ENCODE results near the gene ASTN1.

The ASTN1 gene

DNA sequence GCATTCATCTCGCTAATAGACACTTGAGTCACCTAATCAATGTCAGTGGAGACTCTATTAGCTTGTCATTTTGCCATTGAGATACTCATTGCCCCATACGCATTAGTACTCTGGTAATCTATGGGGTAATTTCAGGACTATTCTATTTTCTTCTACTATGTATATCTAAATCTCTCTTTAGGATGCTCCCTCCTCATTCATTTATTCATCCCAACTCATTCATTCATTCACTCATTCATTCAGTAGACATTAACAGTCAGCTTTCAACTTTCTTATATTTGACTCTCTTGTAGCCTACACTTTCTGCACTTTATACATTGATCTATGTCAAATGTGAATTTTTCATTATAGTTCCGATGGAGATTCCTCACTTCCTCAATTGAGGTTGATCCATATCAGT lies 170.9 kb downstream of the ASTN1 start:
- no peak for DNase-seq (ENCODE audit: low spot score)

DNA sequence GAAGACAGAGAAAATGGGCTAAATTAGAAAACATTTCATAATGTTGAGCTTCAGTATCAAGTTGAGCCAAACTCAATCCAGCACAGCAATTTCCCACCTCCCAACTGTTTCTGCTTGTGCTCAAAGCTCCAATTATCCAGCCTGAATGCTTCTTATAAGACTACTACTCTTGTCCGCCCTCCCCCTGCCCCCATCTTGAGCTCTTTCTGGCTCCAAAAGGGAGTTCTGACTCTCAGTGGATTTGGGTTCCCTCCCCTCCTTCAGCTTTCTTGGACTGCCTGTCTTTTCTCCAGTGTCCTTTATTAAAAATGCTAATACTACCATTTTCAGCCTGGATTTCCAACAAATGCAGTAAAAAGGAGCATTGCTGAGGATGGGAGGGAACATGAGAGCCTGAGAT lies 174.8 kb downstream of the ASTN1 start:
- DNase-seq (ENCODE audit: low spot score), result no peak

DNA sequence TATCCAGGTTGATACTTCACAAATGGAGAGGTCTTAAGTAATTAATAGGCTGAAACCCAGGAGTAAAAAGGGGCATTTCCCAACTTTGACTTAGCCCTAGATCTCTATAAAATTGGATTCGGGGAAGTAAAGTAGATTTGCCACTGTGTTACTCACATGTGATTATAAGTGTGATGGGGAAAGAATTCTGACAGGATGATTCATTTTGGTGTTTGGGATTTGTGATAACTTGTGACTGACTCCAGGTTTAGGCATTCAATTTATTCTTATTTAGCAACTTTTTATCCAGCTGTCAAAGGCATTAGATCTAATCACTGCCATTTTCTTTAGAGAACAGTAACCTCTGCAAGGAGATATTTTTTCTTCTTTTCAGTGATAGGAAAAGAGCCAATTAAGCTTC lies 175.5 kb downstream of the ASTN1 start:
- DNase-seq (ENCODE audit: low spot score), result no peak

DNA sequence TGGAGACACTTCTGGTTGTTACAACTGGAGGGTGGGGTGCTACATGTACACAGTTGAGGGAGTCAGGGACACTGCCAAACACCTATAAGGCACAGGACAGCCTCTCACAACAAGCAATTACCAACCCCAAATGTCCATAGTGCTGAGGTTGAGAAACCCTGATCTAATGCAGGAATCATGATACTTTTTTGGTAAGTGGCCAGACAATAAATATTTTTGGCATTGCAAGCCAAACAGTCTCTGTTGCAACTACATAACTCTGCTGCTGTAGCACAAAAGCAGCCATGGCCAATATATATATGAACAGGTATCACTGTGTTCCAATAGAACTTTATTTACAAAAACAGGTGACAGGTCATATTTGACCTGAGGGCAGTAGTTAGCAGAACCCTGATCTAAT lies 177.5 kb downstream of the ASTN1 start:
- no peak for DNase-seq (ENCODE audit: low spot score)

DNA sequence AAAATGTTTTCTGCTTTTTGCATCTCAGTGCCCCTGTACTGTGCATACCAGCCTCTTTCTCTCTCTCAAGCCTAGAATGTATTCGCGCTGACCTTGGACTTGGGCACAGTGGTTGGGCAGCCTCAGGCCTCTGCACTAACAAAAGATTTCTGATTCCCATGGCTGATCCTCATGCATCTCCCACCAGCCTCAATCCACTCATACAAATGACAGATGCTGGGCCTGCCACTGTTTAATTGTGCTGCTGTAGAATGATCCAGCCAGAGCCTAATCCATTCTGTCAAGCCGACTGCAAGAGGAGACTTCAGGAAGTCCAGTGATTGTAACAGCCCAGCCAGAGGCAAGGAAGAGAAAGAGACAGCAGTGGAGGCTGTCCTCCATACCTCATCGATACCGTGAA lies 180.8 kb downstream of the ASTN1 start:
- DNase-seq (ENCODE audit: low spot score), result no peak

DNA sequence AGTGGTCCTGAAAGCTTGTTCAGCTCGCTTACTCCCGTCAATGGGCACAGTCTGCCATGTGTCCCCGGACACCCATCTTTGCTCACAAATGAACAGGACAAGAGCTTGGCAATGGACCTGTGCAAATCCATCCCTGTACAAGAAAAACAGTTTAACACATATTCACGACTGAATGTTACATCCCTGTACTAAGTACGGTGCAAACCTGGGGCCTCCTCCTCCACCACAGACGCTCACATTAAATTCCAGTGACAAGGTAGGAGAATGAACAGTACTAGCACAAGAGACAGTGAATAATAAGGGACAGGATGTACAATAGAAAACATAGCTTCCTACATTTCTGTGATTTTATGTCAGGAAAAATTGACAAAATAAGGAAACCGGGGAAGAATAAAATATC lies 187.7 kb downstream of the ASTN1 start:
- no peak for DNase-seq (ENCODE audit: low spot score)

DNA sequence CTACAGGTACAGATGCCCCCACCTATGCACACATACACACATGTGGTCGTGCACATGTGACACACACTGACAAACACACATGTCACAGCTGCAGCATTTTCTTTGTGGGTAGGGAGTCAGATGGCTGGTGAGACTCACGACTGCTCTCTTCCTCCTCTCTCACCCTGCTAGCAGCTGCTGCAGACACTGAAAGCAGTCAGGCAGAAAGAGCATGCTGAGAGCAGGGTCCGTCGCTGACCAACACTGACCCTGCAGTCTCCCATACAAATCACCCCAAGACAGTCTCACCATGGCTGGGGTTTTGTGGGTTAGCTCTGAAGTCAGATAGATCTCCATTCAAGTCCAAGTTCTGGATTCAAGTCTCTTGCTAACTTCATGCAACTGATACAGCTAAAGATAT lies 188.3 kb downstream of the ASTN1 start:
- no peak for DNase-seq (ENCODE audit: low spot score)

DNA sequence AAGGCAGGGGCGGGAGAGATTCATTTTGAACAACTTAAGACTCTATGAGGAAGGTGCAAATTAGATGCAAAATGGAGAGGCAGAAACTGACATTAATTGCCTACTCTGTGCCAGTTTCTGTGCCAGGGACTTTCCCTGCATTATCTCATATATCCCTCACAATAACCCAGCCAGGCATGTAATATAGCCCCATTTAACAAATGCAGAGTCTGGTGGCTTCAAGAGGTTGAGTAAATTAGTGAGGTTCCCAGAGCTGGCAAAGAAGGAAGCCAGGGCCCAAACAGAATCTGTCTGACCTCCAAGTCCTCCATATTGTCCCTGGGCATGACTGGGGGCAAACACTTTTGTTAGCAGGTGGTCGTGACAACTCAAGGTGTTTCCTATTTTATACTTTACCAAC lies 199.8 kb downstream of the ASTN1 start:
- no peak for DNase-seq (ENCODE audit: low spot score)

DNA sequence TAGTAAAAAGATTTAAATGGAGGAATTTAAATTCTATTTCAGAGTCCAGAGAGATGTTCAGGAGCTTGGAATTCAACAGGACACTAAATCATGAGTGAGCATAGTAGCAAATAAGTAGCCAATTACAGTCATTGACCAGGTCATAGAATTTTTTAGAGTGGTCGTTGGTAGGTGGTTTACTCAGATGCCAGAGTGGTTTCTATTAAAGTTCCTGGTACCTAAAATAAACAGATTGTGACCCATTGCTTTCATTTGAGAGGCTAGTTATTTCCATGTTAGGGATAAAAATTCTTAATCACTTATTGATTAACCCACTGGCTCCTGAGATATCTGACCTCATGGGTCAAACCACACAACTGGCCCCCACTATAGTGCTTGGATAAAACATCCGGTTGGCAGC lies 201.3 kb downstream of the ASTN1 start:
- DNase-seq (ENCODE audit: low spot score), result no peak

DNA sequence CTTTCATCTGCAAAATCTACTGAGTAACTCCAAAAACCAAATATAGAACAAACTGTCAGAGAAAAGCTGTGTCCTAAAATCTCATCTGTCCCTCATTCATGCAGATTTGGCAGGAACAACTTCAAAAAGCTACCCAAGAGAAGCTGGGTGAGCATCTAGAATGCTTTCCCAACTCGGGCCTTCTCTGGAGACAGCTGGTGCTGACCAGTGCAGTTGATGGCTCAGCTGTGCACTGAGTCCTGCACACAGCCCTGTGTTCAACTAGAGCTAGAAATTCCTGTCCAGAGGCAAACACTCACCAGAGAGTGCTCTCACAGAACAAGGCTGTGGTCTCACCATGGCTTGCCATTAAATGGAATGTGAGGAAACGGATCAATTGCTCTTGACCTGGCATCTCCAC lies 202.8 kb downstream of the ASTN1 start:
- no peak for DNase-seq (ENCODE audit: low spot score)

DNA sequence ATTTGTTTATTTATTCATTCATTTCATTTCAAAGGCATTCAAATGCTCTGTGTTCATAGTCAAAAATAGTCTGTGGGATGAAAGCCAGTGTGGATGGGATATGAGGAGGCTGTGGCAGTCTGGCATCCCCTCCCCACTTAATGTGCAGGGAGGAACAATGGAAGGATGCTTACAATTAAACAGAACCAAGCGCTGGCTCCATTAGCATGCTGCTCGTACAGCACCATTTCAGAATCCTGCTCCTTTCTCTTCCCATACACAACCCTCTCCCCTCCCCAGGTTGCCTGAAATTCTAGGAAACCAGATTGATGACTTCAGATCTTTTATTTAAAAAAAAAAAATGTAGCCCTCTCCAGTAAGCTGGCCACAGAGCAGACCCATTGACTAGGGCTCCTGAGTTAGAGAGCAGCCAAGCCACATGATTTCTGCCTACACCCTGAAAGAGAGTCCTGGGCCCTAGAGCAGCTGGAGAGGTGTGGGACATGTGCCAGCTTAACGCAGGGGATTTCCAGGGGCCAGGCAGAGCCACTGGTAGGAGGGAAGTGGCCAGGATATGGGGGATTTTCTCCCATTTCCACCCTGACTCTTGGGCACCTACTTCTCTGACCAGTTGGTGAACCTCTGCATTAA lies 205.2 kb downstream of the ASTN1 start:
- DNase-seq (ENCODE audit: low spot score), result no peak

DNA sequence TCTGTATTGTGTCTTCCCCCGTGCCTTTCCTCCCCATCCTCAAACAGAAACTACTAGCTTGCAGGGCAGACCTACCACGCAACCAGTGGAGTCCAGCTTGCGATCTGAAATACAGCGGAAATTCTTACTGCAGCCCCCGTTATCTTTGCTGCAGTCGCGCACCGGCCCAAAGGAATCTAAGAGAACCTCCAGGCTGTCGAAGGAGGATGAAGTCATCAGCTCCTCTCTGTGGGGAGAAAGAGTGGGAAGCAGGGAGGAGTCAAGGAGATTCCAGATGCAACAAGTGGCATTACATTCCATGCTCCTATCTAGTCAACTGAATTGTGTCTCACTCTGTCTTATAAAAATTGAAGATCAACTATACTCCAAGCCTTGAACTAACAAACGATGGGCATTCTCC lies 206.9 kb downstream of the ASTN1 start:
- DNase-seq (ENCODE audit: low spot score), result no peak

DNA sequence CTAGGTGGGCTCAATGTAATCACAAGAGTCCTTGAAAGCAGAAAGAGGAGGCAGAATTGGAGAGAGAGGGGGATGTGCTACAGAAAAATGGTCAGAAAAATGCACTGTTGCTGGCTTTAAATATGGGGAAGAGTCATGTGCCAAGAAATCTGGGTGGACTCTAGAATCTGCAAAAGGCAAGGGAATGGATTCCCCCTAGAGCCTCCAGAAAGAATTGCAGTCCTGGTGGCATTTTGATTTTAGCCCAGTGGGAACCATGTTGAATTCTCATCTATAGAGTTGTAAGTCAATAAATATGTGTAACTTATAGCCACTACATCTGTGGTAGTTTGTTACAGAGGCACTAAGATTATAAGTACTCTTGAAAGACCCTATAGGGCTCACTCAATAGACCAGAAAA lies 210.3 kb downstream of the ASTN1 start:
- DNase-seq (ENCODE audit: low spot score), result no peak

DNA sequence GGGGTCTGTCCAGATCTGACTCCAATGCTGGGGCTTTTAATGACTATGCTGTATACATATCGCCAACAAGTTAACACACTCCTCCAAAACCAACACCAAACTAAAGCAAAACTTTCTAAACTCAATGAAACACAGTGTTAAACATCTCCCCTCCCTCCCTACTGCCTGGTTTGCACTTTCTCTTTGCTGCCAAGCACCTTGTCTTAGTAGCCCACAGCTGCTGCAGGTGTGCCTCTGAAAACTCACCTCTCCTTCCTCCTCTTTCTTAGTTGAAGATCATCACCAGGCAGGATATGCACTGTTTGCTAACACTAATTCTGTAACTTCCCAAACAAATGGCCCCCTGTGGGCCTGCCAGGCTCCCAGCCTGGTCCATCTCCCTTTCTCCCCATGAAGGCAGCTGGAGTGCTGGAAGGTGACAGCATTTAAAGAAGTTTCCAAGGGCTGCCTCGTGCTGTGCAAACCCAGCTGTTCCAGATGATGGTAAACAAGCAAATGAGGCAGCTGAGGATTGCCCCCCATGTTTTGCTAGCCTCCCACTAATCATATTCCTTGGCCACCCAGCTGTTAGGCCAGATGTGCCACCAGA lies 213.7 kb downstream of the ASTN1 start:
- DNase-seq (ENCODE audit: low spot score), result no peak

DNA sequence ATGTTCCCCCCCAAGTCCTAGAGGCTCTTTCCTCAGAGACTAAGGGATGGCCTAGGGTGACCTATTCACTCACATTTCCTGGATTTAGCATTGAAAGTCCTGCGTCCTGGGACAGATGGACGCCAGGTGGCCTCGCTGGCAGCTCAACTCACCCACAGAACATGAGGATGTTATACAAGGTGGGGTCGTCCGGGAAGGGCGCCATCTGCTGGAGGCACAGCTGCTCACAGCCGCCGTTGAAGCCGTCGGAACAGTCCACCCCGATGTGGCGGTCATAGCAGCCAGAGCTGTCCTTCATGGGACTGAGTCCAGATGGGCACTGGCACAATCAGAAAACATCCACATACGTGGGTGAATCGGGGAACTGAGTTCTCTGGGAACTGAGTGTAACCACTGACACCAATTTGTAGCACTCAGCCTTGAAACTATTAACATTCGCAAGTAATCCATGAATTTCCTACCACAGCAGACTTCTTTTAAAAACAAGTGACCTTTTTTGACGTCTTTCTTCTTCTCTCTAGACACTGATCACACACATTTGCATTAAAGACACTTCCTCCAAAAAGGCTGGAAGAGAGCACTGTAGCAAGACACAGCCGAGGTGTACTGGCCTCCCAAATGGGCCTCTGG lies 215.4 kb downstream of the ASTN1 start:
- DNase-seq (ENCODE audit: low spot score), result no peak

DNA sequence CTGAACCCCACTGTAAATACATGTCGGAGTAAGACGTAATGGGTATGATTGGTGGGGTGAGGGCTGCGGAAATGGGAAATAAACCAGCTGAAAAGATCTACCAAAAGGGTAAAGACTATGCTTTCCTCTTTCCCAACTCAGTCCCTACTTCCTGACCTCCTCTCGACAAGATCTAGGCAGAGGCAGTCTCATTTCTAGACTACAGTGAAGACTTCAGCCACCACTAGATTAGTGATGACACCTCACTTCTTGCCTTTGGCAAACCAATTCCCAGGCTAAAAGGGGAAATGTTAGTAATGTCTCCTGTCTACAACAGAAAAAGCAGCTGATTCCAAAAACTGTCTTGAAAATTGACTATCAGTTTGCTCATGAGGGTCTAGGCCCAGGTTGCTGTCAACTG lies 219.9 kb downstream of the ASTN1 start:
- no peak for DNase-seq (ENCODE audit: low spot score)

DNA sequence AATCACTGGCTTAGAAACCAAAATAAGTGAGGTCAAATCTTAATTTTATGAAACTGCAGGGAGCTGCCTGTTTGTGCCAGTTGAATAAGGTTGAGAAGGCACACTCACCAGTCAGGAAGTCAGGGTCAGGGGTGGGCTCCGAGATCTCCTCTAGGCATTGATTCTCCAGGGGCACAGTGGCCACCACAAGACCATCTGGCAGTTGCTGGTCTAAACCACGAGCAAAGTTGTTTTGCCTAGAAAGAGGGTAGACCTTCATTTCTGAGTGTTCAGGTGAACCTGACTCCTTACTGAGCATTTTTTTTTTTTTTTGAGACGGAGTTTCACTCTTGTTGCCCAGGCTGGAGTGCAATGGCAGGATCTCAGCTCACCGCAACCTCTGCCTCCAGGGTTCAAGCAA lies 220.7 kb downstream of the ASTN1 start:
- DNase-seq (ENCODE audit: low spot score), result no peak

DNA sequence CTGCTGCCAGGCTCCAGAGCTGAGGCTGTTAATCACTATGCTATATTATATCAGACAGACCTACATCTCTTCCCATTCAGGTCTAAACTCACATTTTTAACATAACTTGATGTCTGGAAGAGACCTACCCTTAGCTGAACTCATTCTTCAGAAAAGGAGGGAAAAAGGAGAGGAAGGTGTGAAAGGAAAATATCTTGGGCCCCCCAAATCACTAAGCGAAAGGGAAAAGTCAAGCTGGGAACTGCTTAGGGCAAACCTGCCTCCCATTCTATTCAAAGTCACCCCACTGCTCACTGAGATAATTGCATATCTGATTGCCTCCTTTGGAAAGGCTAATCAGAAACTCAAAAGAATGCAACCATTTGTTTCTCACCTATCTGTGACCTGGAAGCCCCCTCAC lies 222.2 kb downstream of the ASTN1 start:
- DNase-seq (ENCODE audit: low spot score), result no peak

DNA sequence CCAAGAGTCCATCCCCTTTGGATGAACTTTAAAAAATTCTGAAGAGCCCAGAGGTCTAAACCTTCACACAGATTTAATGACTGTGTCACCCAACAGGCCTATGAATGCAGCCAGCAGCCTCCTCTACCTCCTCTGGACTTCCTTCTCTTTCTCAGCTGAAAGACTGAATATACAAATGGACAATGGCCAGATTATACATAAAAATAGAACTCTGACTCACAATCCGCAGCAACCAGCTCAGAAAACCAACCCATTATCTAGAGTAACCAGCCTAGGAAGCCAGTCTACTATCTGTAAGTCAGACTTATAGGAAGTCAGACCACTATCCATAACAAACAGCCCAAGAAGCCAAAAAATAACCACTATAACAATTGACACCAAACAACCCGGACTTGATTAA lies 224.5 kb downstream of the ASTN1 start:
- no peak for DNase-seq (ENCODE audit: low spot score)

DNA sequence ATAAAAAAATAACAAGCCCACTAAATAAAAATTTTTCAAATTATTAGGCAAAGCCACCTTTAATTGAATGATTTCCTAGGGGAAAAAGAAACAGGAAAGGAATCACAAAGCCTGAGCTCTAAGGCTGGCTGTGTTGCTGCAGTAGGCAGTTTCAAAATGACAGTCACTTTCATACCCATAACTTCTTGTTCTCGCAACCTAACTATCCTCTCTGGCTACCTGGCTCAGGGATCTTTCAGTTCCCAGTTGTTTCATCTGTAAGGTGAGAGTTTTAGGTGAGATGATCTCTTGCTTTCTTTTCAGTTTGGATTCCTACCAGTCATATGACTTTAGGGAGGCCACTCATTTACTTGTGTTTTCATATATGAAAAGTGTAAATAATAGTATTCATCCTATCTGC lies 226.1 kb downstream of the ASTN1 start:
- no peak for DNase-seq (ENCODE audit: low spot score)

DNA sequence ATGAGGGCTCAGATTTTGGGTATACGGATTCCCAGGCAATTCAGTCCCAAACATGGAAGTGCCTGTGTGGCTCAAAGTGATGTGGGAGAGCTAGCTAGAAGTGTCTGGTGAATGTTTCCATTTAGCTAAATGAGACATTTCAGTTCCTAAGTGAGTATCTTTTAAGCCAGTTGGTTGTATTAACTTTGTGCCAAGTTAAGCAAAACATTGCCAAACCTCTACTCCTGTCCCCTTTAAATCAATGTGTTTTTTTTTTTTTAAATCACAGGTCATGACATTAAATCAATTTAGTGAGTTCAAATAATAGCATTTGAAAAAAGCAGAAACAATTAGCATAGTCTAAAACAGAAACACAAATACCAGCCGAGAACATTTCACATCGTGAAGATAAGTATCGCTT lies 230.1 kb downstream of the ASTN1 start:
- DNase-seq (ENCODE audit: low spot score), result no peak

DNA sequence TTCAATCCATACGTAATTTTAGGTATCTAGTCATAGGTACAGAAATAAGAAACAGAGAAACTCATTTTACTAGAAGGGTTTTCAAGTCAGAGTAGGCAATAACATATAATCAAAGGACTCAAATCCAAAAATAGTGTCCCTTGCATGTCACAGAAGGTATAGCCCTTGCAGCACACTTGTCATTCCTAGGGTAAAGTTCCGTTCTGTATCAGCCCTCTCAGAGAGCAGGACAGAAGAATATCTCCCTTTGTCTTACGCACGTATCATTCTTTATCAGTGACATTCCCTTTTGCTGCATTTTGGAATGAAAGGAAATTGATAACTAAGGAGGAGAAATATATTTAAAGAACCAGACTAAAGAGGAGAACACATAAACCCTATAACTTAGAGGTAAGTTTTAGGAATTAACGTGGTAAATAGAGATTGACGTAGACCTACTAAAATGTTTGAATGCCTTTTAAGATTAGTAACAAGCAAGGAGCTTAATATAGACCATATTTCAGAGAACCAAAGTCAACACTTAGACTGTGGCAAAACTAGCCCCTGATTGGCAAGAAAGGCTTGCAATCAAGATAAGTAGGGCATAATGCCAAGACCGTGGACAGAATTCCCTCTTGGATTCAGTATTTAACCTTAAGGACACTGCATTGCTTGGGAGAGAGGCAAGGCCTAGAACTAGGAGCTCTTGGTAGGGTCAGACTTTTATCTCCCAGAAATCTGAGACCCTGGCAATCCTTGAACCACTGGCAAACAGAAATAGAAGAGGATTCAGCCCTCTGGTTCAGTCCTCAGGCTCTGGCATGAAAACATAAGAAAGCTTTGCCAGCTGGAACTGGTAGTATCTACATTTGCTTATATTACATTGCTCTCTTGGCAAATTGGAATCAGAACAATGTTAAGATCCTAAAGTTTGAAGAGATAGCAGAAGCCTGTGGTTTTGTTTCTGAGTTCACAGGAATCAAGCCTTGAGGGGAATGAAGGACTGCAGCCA lies 232.1 kb downstream of the ASTN1 start:
- DNase-seq (ENCODE audit: low spot score), result no peak

DNA sequence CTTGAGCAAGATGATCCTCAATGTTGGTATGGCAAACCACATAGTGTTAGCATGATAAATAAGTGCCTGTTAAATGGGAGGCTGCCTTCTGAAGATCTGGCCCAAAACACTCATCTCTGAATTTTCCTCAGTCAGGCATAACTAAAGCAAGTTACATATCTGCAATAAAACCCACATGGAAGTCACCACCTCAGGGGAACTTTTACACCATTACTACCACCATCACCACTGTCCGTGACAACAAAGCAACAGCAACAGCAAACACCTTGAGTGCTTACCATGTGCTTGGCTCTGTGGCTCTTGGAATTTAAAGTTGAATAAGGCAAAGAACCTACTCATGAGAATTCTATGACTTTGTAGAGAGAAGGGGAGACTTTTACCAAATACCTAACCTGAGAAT lies 233.0 kb downstream of the ASTN1 start:
- no peak for DNase-seq (ENCODE audit: low spot score)
